ENCODE measurements around the gene TMEM258. TPM values are rescaled to one million over a fixed set of nuclear protein-coding genes. Genes with fewer than 3 reads are reported as not detected.

Gene TMEM258
- total RNA-seq = 32.5 TPM

DNA sequence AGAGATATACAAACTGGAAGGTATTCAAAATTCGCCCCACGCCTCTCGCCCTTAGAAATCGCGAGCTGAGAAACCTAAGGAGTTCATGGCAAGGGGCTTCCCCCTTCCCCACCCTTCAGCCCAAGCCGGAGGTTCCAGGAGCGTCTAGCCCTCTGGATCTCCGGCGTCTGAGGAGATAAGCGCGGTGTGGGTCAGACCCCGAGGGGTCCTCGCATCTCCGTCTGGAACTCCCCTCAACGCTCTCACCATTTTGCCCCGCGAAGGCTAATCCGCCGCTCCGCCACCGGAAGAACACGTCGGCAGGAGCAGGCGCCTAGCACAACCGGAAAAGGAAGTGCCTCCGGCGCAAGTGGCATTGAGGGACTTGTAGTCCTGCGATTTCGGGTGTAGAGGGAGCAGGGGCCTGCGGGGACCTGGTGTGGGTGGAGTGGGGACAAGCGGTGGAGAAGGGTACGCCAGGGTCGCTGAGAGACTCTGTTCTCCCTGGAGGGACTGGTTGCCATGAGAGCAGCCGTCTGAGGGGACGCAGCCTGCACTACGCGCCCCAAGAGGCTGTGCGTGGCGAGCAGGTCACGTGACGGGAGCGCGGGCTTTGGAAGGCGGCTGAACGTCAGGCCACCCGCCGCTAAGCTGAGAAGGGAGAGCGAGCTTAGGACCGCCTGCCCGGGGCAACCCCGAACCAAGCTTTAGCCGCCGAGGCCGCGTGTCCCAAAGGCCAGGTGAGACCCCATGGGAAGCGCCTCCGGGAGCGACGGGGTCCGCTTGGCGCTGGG lies at the start of gene TMEM258, which contains the start of gene FEN1:
Gene TMEM258 (minus strand): TSS at position 290 of the 773 bp plus-strand sequence. CDS start 41 bp downstream, at position 249.
Gene FEN1 (plus strand): TSS at position 602 of the 773 bp plus-strand sequence. CDS start 2,451 bp downstream, outside the sequence.
- H3K4me1 ChIP-seq (ENCODE audit: insufficient read depth, low read length) = peaks cover 23% of the 10 kb centered on the region
- peak within 1 kb of the TSS; percentile 65 for H3K4me3 ChIP-seq (ENCODE audit: low read length)
- H3K27me3 ChIP-seq (ENCODE audit: insufficient read depth, low read length) = no peaks in the 10 kb centered on the region
- no peaks in the 10 kb centered on the region for H3K9me3 ChIP-seq (ENCODE audit: low read depth, low read length)

DNA sequence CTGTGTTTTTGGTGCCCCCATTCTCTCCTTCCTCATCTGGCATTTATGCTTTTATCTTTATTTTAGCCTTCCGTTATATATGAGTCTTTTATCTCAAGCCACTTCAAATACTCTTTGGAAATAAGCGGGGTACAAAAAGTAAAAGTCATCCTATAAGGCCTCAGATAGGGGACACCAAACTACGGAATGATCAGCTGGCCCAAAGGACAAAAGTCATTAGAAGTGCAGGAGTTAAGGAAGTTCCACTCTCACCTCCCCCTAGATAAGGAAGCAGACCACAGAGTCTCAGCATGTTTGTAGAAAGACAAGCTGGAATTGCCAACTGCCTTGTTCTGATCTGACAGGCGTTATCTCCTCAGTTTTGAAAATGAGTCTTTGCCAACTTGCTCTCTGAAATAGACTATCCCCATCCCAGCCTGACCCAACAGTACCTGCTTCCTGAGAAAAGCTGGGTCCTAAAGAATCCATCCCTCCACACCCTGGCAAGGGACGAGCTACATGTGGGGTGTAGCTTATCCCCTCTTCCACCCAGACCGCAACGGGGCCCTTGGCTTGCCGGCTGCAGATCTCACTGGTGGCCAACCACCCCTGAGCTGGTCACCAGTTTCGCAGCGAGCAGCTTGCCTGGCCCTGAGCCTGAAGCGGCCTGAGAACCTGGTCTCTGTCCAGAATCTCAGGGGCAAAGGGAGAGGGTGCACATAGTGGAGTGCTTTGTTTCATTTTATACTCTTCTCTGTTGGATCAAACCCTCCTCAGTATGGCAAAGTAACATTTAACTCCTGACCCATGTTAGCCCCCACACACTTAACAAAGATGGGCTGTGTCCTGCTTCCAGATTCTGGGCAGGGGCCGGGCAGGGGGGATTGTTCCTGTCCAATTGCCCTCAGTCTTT lies 49.5 kb upstream of the TMEM258 start:
- no peaks in the 10 kb centered on the region for H3K4me1 ChIP-seq (ENCODE audit: insufficient read depth, low read length)
- no peak overlapping the region for H3K4me3 ChIP-seq (ENCODE audit: low read length)
- no peaks in the 10 kb centered on the region for H3K9me3 ChIP-seq (ENCODE audit: low read depth, low read length)
- H3K27me3 ChIP-seq (ENCODE audit: insufficient read depth, low read length) = no peaks in the 10 kb centered on the region

DNA sequence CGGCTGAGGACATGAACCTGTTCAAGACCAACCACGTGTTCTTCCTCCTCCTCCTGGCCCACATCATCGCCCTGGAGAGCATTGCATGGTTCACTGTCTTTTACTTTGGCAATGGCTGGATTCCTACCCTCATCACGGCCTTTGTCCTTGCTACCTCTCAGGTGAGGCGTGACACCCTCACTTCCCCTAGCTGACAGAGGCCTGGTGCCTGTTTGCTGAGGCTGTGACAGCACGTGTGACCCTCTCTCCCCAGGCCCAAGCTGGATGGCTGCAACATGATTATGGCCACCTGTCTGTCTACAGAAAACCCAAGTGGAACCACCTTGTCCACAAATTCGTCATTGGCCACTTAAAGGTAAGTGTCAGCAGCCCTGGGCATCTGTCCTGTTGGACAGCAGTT lies 48.0 kb upstream of the TMEM258 start:
- no peak overlapping the region for H3K4me3 ChIP-seq (ENCODE audit: low read length)
- H3K4me1 ChIP-seq (ENCODE audit: insufficient read depth, low read length) = peaks cover 10% of the 10 kb centered on the region
- H3K27me3 ChIP-seq (ENCODE audit: insufficient read depth, low read length) = no peaks in the 10 kb centered on the region
- no peaks in the 10 kb centered on the region for H3K9me3 ChIP-seq (ENCODE audit: low read depth, low read length)

DNA sequence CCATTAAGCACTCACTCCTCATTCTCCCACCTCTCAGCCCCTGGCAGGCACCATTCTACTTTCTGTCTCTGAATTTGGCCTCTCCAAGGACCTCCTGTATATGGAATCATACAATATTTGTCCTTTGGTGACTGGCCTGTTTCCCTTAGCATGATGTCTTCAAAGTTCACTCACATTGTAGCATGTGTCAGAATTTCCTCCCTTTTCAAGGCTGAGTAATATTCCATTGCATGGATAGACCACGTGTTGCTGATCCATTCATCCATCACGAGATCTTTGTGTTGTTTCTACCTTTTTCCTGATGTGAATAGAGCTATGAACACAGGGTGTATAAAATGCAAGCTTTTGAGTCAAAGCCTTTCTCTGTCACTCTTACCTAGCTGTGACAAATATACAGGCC lies 47.3 kb upstream of the TMEM258 start:
- H3K9me3 ChIP-seq (ENCODE audit: low read depth, low read length) = no peaks in the 10 kb centered on the region
- peaks cover 16% of the 10 kb centered on the region for H3K4me1 ChIP-seq (ENCODE audit: insufficient read depth, low read length)
- H3K27me3 ChIP-seq (ENCODE audit: insufficient read depth, low read length) = no peaks in the 10 kb centered on the region
- H3K4me3 ChIP-seq (ENCODE audit: low read length) = no peak overlapping the region

DNA sequence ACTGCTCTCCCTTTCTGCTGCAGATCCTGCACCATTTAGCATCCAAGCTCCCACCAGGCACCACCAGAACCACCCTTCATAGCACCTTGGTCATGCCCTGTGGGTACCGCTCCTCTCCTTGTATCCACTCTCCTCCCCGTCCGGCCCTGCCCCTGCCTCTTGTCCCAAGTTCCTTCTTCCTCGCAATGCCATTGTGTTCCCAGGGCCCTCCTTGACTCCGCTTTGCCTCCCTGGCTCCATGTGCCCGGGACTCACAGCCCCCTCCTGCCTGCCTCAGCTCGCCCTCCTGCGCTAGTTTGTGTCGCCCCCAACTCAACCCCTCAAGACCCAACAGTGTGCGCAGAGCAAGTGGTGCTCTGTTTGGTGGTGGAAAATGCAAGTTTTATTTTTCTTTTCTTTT lies 46.5 kb upstream of the TMEM258 start:
- no peaks in the 10 kb centered on the region for H3K27me3 ChIP-seq (ENCODE audit: insufficient read depth, low read length)
- H3K4me1 ChIP-seq (ENCODE audit: insufficient read depth, low read length) = peaks cover 25% of the 10 kb centered on the region
- H3K9me3 ChIP-seq (ENCODE audit: low read depth, low read length) = no peaks in the 10 kb centered on the region
- no peak overlapping the region for H3K4me3 ChIP-seq (ENCODE audit: low read length)

DNA sequence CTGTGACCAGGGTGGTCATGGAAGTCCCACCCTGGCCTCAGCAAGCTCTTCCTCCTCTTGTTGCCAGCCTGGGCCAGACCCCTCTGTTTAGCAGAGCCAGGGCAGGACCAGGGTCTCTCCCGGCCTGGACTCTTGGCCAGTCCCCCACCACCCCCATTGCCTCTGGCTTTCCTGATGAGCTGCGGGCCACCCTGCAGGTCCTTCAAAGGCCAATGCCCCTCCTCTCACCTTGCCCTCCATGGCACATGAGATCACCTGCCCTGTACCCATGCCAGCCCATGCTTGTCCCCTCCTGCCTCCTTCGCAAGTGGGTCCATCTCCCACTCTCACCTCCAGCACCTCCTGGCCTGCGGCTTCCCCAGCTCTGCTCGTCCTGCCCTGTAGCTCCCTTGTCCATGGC lies 46.1 kb upstream of the TMEM258 start:
- Histone ChIP-seq H3K4me3 (ENCODE audit: low read length) (no peak overlapping the region), H3K27me3 (ENCODE audit: insufficient read depth, low read length) (no peaks in the 10 kb centered on the region), H3K9me3 (ENCODE audit: low read depth, low read length) (no peaks in the 10 kb centered on the region), H3K4me1 (ENCODE audit: insufficient read depth, low read length) (peaks cover 29% of the 10 kb centered on the region)

DNA sequence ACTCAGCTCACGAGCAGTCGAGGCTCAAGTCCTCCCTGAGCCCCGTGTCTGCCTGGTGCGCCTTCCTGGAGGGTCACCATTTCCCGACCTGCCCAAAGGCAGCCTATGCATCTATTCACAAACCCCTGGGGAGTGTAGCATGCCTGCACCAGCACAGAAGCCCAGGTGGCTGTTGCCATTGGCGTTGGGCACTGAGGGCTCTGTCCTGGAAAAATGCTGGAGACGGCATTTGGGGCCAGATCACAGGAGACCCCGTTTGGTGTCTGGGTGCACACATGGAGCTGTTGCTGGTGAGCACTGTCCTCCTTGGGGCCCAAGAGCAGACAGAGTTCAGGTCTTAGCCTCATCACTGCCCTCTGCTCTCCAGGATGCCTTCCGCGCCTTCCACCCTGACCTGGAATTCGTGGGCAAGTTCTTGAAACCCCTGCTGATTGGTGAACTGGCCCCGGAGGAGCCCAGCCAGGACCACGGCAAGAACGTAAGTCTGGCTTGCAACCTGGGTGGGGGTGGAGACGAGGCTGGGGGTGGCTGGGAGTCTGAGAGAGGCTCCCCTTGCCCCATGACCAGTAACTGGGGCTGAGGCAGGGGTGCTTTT lies 45.1 kb upstream of the TMEM258 start:
- no peaks in the 10 kb centered on the region for H3K27me3 ChIP-seq (ENCODE audit: insufficient read depth, low read length)
- H3K9me3 ChIP-seq (ENCODE audit: low read depth, low read length) = no peaks in the 10 kb centered on the region
- no peak overlapping the region for H3K4me3 ChIP-seq (ENCODE audit: low read length)
- peaks cover 30% of the 10 kb centered on the region for H3K4me1 ChIP-seq (ENCODE audit: insufficient read depth, low read length)

DNA sequence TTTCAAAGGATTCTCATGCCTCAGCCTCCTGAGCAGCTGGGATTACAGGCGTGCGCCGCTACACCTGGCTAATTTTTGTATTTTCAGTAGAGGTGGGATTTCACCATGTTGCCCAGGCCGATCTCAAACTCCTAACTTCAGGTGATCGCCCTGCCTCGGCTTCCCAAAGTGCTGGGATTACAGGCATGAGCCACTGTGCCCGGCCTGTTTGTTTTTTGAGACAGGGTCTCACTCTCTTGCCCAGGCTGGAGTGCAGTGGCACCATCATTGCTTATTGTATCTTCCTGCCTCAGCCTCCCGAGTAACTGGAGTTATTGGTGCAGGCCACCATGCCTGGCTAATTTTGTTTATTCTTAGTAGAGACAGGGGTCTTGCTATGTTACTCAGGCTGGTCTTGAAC lies 43.8 kb upstream of the TMEM258 start:
- Histone ChIP-seq H3K9me3 (ENCODE audit: low read depth, low read length) (no peaks in the 10 kb centered on the region), H3K4me1 (ENCODE audit: insufficient read depth, low read length) (peaks cover 43% of the 10 kb centered on the region), H3K27me3 (ENCODE audit: insufficient read depth, low read length) (no peaks in the 10 kb centered on the region), H3K4me3 (ENCODE audit: low read length) (no peak overlapping the region)

DNA sequence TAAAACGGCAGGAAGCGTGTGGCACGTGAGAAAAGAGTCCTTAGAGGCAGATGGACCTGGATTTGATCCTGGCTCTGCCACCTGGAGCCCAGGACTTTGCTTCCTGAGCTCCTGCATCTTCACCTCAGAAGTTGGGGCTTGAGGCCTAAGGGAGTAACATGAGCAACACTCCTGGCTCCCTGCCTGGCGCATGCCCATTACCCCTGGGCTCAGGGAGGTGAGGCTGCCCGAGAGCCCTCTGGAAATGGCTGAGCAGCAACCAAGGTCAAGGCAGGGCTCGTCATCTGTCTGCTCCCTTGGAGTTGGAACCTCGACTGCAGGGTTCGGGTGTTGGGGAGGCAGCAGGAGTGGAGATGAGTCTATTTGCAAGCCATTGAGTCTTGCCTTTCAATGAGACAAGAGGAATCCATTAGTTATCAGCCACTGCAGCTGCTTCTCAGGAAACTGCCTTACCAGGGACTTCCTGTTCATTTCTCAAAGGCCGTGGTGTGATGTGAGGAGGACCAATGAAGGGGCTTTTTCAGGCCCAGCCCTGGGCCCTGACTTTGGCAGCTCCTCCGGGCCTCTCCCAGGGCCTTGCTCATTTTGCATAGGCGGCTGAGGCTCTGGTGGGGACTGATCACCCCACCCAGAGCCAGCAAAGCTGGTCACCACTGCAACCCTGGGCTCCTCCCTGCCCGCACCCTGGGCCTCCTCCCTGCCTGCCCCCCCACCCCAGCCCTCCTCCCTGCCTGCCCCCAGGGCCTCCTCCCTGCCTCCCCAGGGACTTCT lies 42.1 kb upstream of the TMEM258 start:
- Histone ChIP-seq H3K9me3 (ENCODE audit: low read depth, low read length) (no peaks in the 10 kb centered on the region), H3K4me1 (ENCODE audit: insufficient read depth, low read length) (peaks cover 60% of the 10 kb centered on the region), H3K4me3 (ENCODE audit: low read length) (no peak overlapping the region), H3K27me3 (ENCODE audit: insufficient read depth, low read length) (no peaks in the 10 kb centered on the region)

DNA sequence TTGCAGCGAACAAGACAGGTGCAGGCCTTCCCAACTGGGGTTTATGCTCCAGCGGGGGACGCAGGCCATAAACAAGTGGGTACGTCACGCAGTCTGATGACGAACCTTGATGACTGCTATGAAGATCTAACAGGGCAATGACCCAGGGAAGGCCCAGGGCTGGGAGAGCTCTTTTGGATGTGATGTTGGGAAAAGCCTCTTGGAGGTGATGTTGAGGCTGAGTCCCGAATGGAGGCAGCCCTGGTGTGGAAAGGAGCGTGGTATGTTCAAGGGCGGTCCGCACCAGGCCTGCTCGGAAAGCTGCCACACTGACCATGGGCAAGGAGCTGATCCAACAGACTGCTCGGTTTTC lies 41.5 kb upstream of the TMEM258 start:
- peaks cover 66% of the 10 kb centered on the region for H3K4me1 ChIP-seq (ENCODE audit: insufficient read depth, low read length)
- no peak overlapping the region for H3K4me3 ChIP-seq (ENCODE audit: low read length)
- H3K27me3 ChIP-seq (ENCODE audit: insufficient read depth, low read length) = no peaks in the 10 kb centered on the region
- no peaks in the 10 kb centered on the region for H3K9me3 ChIP-seq (ENCODE audit: low read depth, low read length)

DNA sequence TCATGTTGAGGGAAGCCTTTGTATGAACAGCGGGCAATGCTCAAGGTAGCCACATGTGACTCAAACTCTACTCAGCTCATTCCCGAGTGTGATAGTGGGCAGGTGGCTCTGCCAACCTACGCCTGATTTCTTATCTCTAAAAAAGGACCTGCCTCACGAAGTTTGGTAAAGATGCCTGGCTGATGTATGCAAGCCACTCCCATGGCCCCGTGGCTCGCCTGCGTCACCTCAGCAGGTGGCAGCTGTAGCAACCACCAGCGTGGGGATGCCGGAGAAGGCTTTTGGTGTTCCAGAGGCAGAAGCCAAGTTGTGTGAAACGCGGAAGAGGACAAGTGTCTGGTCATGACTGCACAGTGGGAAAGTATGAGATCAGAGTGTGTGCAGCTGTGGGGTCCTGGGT lies 41.1 kb upstream of the TMEM258 start:
- H3K4me1 ChIP-seq (ENCODE audit: insufficient read depth, low read length) = peaks cover 70% of the 10 kb centered on the region
- H3K4me3 ChIP-seq (ENCODE audit: low read length) = no peak overlapping the region
- H3K9me3 ChIP-seq (ENCODE audit: low read depth, low read length) = no peaks in the 10 kb centered on the region

DNA sequence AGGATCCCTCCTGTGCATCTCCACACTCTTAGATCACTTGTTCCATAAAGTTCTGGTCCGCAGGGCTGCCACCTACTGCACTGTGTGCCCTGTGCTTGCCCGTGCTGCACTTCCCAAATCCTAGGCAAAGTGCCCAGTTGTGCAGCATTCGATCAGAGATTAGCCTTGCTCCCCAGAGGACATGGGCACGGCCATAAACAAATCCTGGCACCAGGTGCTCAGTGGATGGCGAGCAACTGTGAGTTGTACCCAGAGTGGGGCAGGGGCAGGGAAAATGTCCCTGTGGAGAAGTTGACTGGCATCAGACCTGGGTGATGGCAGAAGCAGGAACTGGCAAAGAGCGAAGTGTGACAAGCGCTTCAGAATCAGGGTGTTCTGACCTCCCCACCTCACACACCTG lies 40.4 kb upstream of the TMEM258 start:
- Histone ChIP-seq H3K4me3 (ENCODE audit: low read length) (no peak overlapping the region), H3K27me3 (ENCODE audit: insufficient read depth, low read length) (peaks cover 5% of the 10 kb centered on the region), H3K9me3 (ENCODE audit: low read depth, low read length) (no peaks in the 10 kb centered on the region), H3K4me1 (ENCODE audit: insufficient read depth, low read length) (peaks cover 77% of the 10 kb centered on the region)

More for the DNA sequence above, 41.1 kb upstream of the TMEM258 start:
- H3K27me3 ChIP-seq (ENCODE audit: insufficient read depth, low read length) = peaks cover 4% of the 10 kb centered on the region

DNA sequence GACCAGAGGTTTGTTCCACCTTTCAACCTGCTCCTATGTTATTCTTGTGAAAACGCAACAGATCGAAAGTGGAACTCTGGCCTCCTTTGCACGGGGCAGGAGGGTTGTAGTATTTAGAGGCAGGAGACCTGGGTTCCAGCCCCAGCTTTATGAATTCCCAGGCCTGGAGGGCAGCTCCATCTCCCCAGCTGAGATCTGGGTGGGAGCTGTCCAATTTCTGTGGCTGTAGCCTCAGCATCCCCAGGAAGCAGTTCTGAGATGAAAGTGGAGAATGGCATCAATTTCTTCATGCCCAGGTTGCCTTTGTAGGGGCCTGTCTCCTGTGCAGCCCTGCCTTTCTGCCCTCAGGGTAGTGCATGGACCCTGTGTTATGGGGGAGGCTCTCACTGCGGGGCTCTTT lies 39.8 kb upstream of the TMEM258 start:
- no peaks in the 10 kb centered on the region for H3K9me3 ChIP-seq (ENCODE audit: low read depth, low read length)
- peaks cover 83% of the 10 kb centered on the region for H3K4me1 ChIP-seq (ENCODE audit: insufficient read depth, low read length)
- no peak overlapping the region for H3K4me3 ChIP-seq (ENCODE audit: low read length)
- H3K27me3 ChIP-seq (ENCODE audit: insufficient read depth, low read length) = peaks cover 5% of the 10 kb centered on the region

DNA sequence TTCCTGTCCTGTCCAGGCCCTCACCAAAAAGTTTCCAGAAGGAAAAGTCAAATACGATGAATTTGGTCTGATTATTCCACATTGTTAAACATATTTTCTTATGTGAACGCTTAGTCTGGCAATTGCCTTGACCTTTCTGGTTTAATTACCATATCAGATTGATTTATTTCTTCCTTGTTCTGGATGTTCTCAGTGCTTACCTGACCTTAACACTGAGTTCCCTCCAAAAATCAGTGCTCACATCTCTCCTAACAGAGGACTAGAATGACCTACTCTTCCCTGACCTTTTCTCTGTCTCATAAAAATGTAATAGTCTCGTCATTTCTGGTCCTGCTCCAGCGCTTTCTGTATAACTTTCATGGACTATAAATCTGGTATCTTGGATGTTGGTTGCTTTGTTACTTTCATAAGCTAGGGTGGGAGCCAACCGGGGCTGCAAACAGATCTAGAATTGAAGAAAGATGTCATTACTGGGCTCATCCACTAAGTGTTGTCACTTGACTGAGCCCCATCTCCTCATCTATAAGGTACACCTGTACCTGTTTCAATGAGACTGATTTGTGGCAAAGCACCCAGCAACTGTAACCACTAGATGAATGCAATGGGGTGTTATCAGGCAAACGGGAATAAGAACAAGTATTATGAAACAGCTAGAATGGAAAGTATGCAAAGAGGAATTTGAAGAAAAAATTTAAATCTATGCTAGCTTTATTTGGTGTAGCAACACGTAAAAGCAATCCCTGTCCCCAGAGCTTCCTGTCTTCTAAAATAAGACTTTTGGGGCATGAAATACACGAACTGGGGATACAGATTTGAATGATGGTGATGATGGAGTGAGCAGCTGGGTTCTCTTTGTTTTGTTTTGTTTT lies 38.1 kb upstream of the TMEM258 start:
- Histone ChIP-seq H3K4me1 (ENCODE audit: insufficient read depth, low read length) (peaks cover 79% of the 10 kb centered on the region), H3K9me3 (ENCODE audit: low read depth, low read length) (no peaks in the 10 kb centered on the region), H3K27me3 (ENCODE audit: insufficient read depth, low read length) (peaks cover 5% of the 10 kb centered on the region), H3K4me3 (ENCODE audit: low read length) (no peak overlapping the region)

Data from mononuclear cell (primary cell).